Neutrophil (primary cell): ENCODE results near the gene ELF3.
"Not testable (repeated sequence)": the region's sequence is repeated elsewhere in the genome, so short reads cannot be mapped to it uniquely, and the experiment has no call there.

Experiments
- H3K27ac ChIP-seq: fragments of 200-600 bp; sonication (generic); 2 replicates; pipeline ENCODE4 v1.5.1; 2016; ENCODE audit warnings: mild to moderate bottlenecking, moderate library complexity
- H3K27me3 ChIP-seq: fragments of 200-600 bp; sonication (generic); 2 replicates; pipeline ENCODE4 v1.6.0; 2016; ENCODE audit warnings: mild to moderate bottlenecking
- H3K36me3 ChIP-seq: fragments of 200-600 bp; sonication (generic); 2 replicates; pipeline ENCODE4 v1.5.1; 2017
- H3K4me1 ChIP-seq, 2 experiments: fragments of 200-600 bp in 1 of 2; sonication (generic) in 1 of 2; 1 replicate in 1 of 2; 2 replicates in 1 of 2; pipeline versions ENCODE4 v1.5.1 to v1.6.1; 2013 to 2016; ENCODE audit warnings: low read depth in 1 of 2, low read length in 1 of 2, mild to moderate bottlenecking in 1 of 2, moderate library complexity in 1 of 2; ENCODE audit not compliant: control insufficient read depth in 1 of 2, insufficient read depth in 1 of 2
- H3K4me3 ChIP-seq, 2 experiments: fragments of 200-600 bp in 1 of 2; sonication (generic) in 1 of 2; 1 replicate in 1 of 2; 2 replicates in 1 of 2; pipeline ENCODE4 v1.5.1; 2013 to 2016; ENCODE audit warnings: low read depth in 1 of 2, low read length in 1 of 2, mild to moderate bottlenecking in 1 of 2, moderate library complexity in 1 of 2
- H3K9me3 ChIP-seq: fragments of 200-600 bp; sonication (generic); 2 replicates; pipeline ENCODE4 v1.5.1; 2016
- TF ChIP-seq, protein P1 (sequence below): fragments of 200-600 bp; sonication (generic); IDR thresholded peaks from 2 replicates; pipeline ENCODE4 v1.5.1; 2016; ENCODE audit warnings: antibody characterized with exemption

The ELF3 gene

DNA sequence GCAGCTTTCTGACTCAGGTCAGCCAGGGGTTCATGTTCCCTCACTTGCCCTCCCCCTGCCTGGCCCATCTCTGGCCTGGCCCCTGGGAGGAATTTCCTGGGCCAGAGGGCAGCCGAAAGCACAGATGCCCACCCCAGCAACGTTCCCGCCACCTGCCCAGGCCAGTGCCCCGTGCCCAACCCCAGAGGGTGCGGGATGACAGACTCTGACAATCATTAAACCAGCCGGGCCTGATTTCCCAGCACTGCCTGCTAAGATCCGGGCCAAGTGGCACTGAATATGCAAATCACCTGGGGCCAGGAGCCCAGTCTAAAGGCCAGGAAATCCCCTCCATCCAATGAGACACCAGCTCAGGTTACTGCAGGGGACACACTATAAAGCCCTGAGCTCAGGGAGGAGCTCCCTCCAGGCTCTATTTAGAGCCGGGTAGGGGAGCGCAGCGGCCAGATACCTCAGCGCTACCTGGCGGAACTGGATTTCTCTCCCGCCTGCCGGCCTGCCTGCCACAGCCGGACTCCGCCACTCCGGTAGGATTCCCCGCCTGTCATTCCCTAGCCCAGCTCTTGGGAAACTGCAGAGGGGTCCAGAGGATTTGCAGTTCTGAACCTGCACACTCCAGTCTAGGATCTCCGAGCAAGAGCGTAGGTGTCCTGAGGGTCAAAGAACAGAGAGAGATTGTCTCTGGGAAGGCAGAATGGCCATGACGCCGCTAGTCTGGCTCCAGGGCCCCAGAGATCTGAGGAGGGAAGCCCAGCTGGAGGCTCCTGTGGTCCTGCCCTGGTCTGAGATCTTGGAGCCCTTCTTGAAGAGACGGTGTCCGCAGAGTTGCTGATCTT, at the start of gene ELF3:
ELF3 (plus strand) TSS at position 408 of the 836 bp plus-strand sequence. CDS start 550 bp downstream, outside the sequence.
- Histone ChIP-seq H3K27ac (no peak within 1 kb of the TSS), H3K9me3 (no peaks in the 10 kb centered on the region), H3K4me3 (no peak within 1 kb of the TSS), H3K27me3 (no peaks in the 10 kb centered on the region), H3K4me1 (no peaks in the 10 kb centered on the region), H3K36me3 (peaks cover 29% of the 10 kb centered on the region)
- TF ChIP-seq, protein P1, sequence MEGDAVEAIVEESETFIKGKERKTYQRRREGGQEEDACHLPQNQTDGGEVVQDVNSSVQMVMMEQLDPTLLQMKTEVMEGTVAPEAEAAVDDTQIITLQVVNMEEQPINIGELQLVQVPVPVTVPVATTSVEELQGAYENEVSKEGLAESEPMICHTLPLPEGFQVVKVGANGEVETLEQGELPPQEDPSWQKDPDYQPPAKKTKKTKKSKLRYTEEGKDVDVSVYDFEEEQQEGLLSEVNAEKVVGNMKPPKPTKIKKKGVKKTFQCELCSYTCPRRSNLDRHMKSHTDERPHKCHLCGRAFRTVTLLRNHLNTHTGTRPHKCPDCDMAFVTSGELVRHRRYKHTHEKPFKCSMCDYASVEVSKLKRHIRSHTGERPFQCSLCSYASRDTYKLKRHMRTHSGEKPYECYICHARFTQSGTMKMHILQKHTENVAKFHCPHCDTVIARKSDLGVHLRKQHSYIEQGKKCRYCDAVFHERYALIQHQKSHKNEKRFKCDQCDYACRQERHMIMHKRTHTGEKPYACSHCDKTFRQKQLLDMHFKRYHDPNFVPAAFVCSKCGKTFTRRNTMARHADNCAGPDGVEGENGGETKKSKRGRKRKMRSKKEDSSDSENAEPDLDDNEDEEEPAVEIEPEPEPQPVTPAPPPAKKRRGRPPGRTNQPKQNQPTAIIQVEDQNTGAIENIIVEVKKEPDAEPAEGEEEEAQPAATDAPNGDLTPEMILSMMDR = no peak

DNA sequence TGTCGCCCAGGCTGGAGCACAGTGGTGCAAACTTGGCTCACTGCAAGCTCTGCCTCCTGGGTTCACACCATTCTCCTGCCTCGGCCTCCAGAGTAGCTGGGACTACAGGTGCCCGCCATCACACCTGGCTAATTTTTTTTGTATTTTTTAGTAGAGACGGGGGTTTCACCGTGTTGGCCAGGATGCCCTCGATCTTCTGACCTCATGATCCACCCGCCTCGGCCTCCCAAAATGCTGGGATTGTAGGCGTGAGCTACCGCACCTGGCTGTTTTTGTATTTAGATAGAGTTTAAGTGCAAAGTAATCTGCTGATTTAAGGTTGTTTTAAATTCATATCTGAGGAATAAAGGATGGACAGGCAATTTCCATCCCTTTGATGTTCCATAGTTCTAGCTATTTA, 48.0 kb upstream of the ELF3 start:
- peaks cover 74% of the 10 kb centered on the region for H3K36me3 ChIP-seq
- not testable (repeated sequence) for H3K4me1 ChIP-seq, H3K27me3 ChIP-seq, H3K9me3 ChIP-seq, H3K27ac ChIP-seq, H3K4me3 ChIP-seq

DNA sequence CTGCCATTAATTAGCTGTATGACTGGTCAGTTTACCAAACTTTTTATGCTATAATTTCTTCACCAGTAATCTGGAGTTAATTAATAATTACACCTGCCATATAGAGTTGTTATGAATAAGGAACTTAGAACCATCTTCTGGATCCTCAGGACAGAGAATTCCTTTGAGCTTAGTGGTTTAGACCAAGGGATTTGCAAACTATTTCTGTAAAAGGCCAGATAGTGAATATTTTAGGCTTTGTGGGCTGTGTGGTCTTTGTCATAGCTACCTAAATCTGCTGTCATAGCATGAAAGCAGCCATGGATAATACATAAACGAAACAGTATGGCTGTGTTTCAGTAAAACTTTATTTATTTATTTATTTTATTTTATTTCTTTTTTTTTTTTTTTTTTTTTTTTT, 46.1 kb upstream of the ELF3 start:
- TF ChIP-seq, protein P1 = no peak
- H3K4me3 ChIP-seq = no peak overlapping the region
- no peak overlapping the region for H3K27ac ChIP-seq
- H3K36me3 ChIP-seq = peaks cover 77% of the 10 kb centered on the region
- H3K9me3 ChIP-seq = no peaks in the 10 kb centered on the region
- H3K4me1 ChIP-seq = no peaks in the 10 kb centered on the region
- no peaks in the 10 kb centered on the region for H3K27me3 ChIP-seq

DNA sequence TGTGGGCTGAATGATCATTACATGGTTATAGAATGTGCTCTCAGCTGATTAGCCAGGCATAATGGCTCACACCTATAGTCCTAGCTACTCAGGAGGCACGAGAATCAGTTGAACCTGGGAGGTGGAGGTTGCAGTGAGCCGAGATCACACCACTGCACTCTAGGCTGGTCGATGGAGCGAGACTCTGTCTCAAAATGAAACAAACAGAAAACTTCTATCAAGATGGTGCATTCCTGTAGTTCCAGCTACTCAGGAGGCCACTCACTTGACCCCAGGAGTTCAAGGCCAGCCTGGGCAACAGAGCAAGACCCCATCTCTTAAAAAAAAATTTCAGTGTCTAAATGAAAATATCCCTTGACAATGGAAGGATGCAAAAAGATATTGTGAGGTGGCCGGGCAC, 44.2 kb upstream of the ELF3 start:
- Histone ChIP-seq H3K9me3 (no peaks in the 10 kb centered on the region), H3K4me1 (no peaks in the 10 kb centered on the region), H3K27me3 (no peaks in the 10 kb centered on the region), H3K36me3 (peaks cover 93% of the 10 kb centered on the region), H3K27ac (no peak overlapping the region), H3K4me3 (no peak overlapping the region)
- TF ChIP-seq, protein P1 = no peak

DNA sequence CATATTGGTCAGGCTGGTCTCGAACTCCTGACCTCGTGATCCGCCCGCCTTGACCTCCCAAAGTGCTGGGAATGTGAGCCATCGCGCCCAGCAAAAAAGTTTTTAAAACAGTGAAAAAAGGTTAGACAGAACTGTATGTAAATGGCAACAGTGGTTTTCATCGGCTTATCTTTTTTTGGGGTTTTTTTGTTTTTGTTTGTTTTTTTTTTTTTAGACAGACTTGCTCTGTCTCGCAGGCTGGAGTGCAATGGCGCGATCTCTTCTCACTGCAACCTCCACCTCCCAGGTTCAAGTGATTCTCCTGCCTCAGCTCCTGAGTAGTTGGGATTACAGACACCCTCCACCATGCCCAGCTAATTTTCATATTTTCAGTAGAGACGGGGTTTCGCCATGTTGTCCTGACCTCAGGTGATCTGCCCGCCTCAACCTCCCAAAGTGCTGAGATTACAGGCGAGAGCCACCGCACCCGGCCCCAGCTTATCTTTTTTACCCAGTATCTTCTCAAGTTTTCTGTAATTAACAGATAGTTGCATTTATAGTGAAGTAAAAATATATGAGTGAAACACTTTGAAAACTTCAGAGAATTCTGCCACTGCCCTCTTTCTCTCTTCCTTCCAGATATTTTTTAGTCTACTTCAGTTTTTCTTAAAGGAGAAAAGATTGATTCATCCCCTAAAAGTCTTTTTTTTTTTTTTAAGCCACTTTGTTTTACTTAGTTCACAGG, 42.0 kb upstream of the ELF3 start:
- Histone ChIP-seq H3K27me3 (no peaks in the 10 kb centered on the region), H3K36me3 (peaks cover 71% of the 10 kb centered on the region), H3K27ac (no peak overlapping the region), H3K4me1 (no peaks in the 10 kb centered on the region), H3K4me3 (no peak overlapping the region), H3K9me3 (no peaks in the 10 kb centered on the region)
- TF ChIP-seq, protein P1 = no peak
